ENCODE data around the gene NPS.

DNA sequence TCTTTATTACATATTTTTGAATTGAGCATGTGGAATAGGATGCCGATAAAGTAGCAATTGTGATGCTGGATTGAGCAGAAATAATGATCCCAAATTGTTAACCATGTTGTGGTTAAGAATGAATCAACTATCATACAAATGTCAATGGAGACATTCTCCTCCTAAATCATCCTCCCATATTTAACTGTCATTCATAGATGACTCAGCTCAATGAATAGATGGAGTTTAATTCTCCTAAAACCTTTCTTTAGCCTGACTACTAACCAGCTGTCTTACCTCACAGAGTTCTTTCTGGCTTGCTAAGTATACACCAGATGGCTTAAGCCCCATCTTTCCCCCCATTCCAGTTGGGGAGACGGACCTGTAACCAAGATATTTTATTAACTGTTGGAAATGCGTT, 23.4 kb upstream of the NPS start:
- TF ChIP-seq, protein P1, sequence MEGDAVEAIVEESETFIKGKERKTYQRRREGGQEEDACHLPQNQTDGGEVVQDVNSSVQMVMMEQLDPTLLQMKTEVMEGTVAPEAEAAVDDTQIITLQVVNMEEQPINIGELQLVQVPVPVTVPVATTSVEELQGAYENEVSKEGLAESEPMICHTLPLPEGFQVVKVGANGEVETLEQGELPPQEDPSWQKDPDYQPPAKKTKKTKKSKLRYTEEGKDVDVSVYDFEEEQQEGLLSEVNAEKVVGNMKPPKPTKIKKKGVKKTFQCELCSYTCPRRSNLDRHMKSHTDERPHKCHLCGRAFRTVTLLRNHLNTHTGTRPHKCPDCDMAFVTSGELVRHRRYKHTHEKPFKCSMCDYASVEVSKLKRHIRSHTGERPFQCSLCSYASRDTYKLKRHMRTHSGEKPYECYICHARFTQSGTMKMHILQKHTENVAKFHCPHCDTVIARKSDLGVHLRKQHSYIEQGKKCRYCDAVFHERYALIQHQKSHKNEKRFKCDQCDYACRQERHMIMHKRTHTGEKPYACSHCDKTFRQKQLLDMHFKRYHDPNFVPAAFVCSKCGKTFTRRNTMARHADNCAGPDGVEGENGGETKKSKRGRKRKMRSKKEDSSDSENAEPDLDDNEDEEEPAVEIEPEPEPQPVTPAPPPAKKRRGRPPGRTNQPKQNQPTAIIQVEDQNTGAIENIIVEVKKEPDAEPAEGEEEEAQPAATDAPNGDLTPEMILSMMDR (IDR thresholded peaks at IDR 0.05; ENCODE audit: low read depth, low read length), result no peak
- TF ChIP-seq EZH2phosphoT487 (IDR thresholded peaks at IDR 0.05; ENCODE audit: low read depth), result no peak
